ENCODE results near the gene FOXP1.

Gene FOXP1

DNA sequence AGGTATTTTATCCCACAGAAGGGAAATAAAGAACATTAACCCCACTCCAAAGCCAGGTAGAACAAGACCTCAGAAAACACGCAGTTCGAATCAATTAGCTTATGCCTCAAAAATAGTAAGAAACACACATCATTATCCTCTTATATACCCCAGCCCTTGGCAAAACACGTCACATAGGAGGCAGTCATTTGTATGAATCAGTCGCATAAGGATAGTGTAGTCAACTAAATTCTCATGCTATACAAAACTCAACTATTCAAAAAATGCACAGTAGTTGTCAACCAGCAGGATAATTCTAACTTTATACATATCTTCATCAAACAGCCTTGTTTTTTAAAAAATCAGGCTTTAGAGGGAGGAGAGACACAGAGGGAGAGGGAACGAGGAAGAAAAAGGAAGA lies 298.4 kb downstream of the FOXP1 start:
- DNase-seq: no peak

GRCh38 chr3:71282976-71283375 lies 300.6 kb downstream of the FOXP1 start:
- DNase-seq: no peak

GRCh38 chr3:71281280-71281679 lies 302.2 kb downstream of the FOXP1 start:
- DNase-seq: no peak

GRCh38 chr3:71277341-71277740 lies 306.2 kb downstream of the FOXP1 start:
- no peak for DNase-seq

- DNase-seq: no peak
Observed at GRCh38 chr3:71276531-71276930, 307.0 kb downstream of the FOXP1 start.

DNA sequence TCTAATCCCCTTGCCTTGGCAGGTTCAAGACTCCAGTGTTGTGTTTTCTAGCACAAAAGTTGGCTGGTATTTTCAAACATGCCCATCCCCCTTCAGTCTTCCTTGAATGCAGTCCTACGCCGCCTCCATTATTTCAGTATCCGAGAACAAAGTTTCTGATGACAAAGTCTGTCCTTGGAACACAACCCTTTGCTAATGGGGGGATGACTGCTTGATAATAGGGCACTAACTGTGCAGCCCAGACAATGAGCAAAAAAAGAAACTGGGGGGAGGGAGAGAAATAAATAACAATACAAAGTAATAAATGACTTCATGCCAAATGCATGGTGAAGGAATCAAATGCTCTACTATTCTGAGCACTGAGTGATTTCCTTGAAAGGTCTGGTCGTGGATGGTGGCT lies 310.1 kb downstream of the FOXP1 start:
- DNase-seq: no peak

DNA sequence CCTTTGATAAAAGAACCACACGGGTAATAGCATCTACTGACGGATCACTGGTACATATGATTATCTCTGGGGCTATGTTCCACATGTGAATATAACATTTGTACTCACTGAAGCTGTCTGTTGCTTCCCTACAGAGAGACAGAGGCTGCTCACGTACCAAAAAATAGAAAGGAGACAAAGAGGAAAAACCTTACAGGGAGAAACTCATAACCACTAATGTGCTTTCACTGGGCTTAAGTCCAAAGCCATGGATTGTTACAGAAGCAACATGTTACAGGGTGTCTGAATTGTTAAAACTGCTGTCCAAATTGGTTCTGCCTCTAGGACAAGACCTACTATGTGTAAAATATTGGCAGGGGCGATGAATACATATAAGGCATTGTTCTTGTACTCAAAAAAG lies 311.9 kb downstream of the FOXP1 start:
- no peak for DNase-seq

GRCh38 chr3:71269906-71270305 lies 313.6 kb downstream of the FOXP1 start:
- no peak for DNase-seq

DNA sequence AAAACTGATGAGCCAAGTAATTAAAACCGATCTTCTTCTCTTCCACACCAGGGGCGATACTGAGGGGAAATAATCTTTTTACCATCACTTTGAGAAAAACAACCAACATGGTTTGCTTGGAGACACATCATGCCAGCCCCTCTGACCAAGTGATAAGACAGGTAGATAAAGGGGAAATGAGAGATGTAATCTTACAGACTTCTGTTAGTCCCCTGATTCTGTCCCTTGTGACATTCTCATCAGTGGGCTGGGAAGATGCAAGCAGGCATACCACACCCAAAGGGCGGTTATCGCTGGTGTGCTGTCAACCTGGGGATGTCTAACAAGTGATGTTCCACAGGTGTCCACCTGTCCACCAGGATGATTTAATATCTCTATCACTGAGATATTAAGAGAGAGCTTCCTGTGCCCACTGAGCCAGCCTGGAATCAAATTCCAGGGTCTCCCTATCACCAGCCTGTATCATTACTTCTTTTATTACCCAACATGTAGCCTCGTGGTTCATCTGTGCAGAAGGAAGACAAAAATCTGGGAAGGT lies 315.0 kb downstream of the FOXP1 start:
- DNase-seq: no peak

- no peak for DNase-seq
Observed at GRCh38 chr3:71266875-71267274, 316.7 kb downstream of the FOXP1 start.

DNA sequence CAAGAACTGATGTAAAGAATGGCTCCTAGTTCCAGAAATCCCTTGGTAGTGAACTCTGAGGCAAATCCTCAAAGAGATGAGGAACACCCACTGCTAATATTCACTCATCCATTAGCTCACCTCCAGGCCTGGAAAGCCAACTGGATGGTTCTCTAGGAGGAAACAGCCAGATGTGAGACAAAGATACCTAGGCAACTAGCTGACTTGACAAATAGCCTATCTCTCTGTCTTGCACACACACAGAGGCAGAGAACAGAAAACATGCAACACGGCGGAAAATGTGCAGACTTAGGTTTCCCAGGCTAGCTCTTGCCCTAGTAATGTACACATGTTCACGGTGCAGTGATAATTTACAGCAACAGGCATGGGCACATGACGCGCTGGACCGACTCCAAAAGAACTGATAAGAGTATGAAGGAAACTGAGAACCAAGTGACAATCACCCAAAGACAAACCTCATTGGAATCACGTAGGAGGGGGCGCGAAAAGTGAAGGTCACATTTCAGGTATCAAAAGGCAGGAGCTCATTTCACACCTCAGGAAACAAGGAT lies 318.1 kb downstream of the FOXP1 start:
- no peak for DNase-seq

DNA sequence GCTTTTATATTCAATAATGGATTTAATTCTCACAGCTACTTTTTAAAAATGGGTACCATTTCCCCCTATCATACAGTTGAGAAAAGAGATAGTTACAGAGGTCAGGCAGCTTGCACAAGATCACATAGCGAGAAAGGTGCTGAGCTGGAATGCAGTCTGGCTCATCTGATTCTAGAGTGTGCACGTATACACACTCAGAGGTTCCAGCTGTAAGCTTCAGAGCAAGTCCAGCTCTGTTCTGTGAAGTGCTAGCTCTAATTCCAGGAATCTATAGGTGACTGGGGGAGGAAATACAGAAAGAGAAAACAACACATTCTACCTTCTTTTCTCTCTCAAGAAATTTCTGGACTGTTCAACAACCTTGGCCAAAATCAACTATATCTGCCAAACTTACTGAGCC lies 318.7 kb downstream of the FOXP1 start:
- no peak for DNase-seq

GRCh38 chr3:71262364-71263265 lies 320.9 kb downstream of the FOXP1 start:
- no peak for DNase-seq

DNA sequence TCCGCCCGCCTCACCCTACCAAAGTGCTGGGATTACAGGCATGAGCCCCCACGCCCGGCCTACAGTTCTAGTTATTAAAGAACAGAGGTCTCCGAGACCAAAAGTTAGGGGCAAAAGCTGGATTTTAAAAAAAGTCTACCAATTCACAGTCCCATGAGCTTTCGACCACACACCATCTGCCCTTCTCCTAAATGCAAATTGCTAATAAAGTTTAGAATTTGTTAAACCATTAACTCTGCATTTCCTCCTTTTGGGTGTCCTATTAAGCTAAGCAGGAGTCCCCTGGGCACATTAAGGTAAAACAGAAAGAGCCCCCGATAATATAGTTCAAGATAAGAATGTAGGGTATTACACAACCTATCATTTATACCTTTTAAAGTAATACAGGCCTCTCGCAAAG lies 322.7 kb downstream of the FOXP1 start:
- no peak for DNase-seq

DNA sequence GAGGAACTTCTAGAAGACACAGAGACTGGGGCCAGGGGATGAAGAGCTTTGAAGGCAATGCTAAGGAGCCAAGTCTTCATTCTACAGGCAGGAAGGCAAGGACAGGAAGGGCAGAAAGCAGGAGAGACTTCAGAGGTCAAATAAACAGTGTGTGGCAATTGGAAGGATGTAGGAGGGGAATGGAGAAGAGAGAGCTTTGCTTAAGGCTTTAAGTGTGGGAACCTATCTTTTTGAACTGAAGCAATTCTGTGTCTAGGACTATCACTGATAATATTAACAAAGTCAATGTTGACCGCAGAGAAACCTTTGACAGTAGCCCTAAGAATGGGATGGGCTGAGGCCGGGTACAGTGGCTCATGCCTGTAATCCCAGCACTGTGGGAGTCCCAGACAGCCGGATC lies 325.0 kb downstream of the FOXP1 start:
- DNase-seq: no peak

DNA sequence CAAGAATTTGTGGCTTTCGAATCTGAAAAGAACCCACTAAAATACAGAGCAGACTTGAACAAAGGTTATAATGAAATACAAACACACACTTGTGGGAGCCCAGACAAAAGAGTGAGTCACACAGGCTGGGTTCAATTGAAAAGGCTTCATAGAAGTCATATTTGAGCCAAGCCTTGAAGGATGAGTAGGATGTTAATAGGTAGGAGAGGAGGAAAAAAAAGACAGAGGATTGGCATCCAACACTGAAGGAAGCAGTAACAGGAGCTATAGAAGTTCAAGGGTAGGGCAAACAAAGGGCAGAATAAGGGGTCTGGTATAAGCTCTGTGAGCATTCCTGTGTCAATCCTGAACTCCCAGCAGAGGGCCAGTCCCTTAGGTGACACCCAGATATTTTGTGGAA lies 325.4 kb downstream of the FOXP1 start:
- DNase-seq: peak; percentile 73

DNA sequence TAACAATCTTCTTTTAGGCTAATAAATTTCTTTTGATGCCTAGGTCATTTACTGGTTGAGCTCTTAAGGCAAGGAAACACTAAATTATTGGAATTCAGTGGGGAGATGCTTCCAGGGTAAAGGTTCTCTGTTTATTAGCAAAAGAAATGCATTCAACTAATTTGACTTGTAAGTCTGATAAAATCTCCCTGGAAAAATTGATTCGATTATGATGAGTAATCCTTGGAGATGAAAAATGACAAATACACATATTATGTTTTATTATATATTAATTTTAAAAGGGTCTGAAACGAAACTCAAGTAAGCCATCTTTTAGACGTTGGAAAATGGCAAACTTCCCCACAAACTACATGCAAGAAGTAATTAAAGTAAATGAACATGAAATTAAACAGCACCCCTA lies 328.0 kb downstream of the FOXP1 start:
- no peak for DNase-seq

DNA sequence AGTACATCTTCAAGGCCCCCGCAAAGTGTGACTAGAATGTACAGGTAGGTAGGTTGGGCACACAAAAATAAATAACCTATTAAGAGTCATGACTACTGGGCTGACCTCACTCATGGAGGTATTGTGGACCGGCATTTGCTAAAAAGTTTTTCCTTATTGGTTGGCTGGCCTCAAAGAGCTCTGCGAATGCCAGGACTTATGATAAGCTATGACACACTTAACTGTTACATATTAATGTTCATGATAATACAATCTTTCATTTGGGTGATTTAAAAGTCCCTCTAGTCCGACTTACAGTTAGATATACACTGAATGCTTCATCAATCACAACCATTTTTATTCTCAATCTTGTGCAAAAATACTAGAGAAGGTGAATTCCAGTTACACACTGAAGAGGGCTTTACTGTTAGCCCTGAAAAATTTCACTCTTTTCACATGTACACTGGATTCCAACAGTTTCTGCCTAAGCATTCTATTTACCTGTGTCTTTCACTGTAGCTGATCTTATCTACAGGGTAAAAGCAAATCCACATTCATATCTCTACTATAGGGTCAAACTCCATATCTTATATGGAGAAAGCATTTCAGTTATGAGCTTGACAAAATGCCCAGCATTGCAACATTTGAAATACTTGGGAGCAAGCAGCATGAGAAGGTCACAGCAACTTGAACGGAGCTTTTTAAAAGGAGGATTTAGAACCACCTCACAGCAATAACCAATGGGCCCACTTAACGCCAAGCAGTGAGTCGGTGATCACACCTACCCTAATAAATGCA lies 329.1 kb downstream of the FOXP1 start:
- peak; percentile 78 for DNase-seq

GRCh38 chr3:71253169-71253568 lies 330.4 kb downstream of the FOXP1 start:
- DNase-seq: no peak

DNA sequence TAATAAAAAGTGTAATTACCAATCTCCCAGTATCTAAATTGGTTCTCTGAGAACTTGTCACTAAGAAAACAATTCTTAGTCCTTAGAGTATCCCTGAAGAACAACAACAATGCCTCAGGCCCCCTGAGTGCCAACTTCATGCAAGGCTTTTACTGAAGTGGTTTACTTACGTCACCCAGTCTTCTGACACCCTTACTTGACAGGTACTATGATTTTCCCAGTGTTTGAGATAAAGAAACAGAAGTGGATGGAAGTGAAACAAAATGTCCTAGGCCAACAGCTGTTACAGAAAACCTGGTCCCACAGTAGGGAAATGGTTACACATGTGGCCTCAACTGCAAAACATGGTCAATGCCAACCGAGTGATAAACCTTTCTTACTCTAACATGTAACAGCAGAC lies 331.1 kb downstream of the FOXP1 start:
- no peak for DNase-seq

DNA sequence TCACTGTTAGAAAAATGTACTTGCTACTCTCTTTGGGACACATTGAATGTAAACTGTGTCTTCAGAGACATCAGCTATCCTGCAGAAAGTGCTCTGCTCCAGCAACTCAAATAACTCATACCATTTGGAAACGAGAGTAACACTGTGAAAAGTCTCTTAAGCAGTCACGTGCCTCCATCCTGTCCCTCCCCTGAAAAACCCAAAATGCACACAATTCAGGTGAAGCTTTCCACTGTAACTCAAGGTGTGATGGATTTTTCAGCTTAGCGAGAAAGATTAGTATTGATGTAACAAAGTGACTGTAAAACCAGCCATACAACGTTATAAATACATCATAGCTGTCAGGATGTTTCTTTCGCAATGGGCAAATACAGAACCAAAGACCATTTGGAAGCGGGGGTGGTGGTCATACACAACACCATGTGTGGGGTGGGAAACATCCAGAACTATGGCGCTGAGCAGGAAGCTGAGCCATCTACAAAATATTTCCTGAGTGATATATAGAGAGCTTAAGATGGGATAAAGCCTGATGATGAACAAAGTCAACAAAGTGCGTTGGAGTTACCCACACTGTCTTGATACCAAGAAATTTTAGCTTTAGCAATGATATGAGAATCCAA lies 332.3 kb downstream of the FOXP1 start:
- peak; percentile 95 for DNase-seq

GRCh38 chr3:71250026-71250425 lies 333.5 kb downstream of the FOXP1 start:
- no peak for DNase-seq

GRCh38 chr3:71247958-71248335 lies 335.6 kb downstream of the FOXP1 start:
- no peak for DNase-seq
